ENCODE measurements around the gene IQUB.

GRCh38 chr7:123498601-123499000, 35.8 kb downstream of the IQUB start:
- TF ChIP-seq CTCF (conservative IDR thresholded peaks at IDR 0.05; ENCODE audit: low read depth, low read length): no peak
- TF ChIP-seq EZH2 (IDR thresholded peaks at IDR 0.05; ENCODE audit: low read length, unreplicated experiment): no peak
- TF ChIP-seq EZH2phosphoT487 (IDR thresholded peaks at IDR 0.05; ENCODE audit: borderline replicate concordance, low read length): no peak

Measured in PC-3 (cell line).